ENCODE measurements around the gene NTN1. TPM values are rescaled to one million over a fixed set of nuclear protein-coding genes. Genes with fewer than 3 reads are reported as not detected.

The NTN1 gene
- total RNA-seq, 1 donor from 2014 or later, result 1.1 TPM

DNA sequence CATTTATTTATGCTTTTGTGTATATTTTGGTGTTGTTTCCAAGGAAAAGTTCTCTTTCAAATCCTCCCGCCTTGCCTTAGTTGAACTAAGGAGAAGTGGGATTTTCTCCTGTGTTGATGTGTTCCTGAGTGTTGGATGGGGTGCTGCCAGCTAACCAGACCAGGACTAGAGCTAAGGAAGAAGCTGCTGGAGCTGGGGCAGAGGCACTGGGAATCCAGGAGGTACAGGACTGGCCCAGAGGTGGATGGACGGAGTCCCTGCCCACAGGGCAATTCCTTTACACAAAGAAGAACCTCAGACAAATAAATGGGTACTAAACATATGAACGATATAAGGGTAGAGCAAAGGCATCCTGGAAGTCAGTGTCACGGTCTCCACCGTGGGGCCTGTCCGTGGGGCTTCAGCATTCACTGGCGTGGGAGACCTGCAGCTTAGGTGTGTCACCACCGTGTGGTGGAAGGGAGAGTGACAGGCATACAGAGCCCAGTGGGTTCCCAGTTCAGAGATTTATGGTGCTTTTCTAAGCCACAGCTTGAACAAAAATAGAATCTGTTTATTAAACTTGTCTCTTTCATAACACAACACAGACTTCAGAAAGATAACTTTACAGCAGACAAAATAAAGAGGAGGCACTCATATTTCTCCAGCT is 270.7 kb downstream of the NTN1 start:
- H3K27ac Mint-ChIP-seq, result no peak overlapping the region
- POLR2A ChIA-PET, result no interaction called here
- CTCF ChIA-PET, result interaction anchor here (0.5 to 2.3 kb wide), 9 partner anchors 10 to 494 kb away, joined by 3 to 13 read pairs (median 3); partner anchors contain the start of gene CFAP52

DNA sequence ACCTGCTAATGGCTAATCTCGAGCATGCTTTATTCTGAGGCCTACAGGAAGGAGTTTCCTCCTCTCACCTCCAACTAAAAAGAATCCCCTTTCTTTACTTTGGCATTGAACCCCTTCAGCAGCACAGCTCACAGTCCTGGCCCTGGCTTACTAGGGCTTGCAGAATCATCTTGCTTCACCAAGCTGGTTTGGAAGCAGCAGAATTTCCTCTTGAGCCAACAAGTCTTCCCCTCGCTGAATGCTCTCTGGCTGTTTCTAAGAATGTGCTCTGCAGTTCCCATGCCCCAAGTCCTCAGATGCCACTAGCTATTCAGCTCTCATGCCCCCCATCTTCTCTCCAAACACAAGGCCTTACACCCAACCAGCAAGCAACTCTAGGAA is 271.2 kb downstream of the NTN1 start:
- intact Hi-C loops (cut with micrococcal nuclease), result loop anchor here (1.0 to 5.0 kb wide), 4 partner anchors 50 to 300 kb away; partner anchors contain the start of gene NTN1
- POLR2A ChIA-PET, result no interaction called here
- no peaks in the 10 kb centered on the region for H3K9me3 Mint-ChIP-seq
- H3K27me3 Mint-ChIP-seq, result no peaks in the 10 kb centered on the region
- no peaks in the 10 kb centered on the region for H3K36me3 Mint-ChIP-seq (ENCODE audit: low read depth)
- CTCF ChIA-PET, result interaction anchor here (0.6 to 2.3 kb wide), 5 partner anchors 10 to 494 kb away, joined by 3 to 13 read pairs (median 4); partner anchors contain the start of gene CFAP52
- no peak overlapping the region for H3K27ac Mint-ChIP-seq
- H3K4me1 Mint-ChIP-seq, result peaks cover 25% of the 10 kb centered on the region
- H3K4me3 Mint-ChIP-seq, result no peak overlapping the region
- ATAC-seq (ENCODE audit: low read depth), result no peak
- TF ChIP-seq, protein P1, sequence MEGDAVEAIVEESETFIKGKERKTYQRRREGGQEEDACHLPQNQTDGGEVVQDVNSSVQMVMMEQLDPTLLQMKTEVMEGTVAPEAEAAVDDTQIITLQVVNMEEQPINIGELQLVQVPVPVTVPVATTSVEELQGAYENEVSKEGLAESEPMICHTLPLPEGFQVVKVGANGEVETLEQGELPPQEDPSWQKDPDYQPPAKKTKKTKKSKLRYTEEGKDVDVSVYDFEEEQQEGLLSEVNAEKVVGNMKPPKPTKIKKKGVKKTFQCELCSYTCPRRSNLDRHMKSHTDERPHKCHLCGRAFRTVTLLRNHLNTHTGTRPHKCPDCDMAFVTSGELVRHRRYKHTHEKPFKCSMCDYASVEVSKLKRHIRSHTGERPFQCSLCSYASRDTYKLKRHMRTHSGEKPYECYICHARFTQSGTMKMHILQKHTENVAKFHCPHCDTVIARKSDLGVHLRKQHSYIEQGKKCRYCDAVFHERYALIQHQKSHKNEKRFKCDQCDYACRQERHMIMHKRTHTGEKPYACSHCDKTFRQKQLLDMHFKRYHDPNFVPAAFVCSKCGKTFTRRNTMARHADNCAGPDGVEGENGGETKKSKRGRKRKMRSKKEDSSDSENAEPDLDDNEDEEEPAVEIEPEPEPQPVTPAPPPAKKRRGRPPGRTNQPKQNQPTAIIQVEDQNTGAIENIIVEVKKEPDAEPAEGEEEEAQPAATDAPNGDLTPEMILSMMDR (IDR thresholded peaks at IDR 0.05), result no peak
- DNase-seq, result no peak

More for the DNA sequence above, 270.7 kb downstream of the NTN1 start:
- Mint-ChIP-seq H3K9me3 (no peaks in the 10 kb centered on the region), H3K4me1 (peaks cover 25% of the 10 kb centered on the region), H3K36me3 (ENCODE audit: low read depth) (no peaks in the 10 kb centered on the region), H3K4me3 (no peak overlapping the region), H3K27me3 (no peaks in the 10 kb centered on the region)
- DNase-seq, result no peak
- TF ChIP-seq, protein P1 (IDR thresholded peaks at IDR 0.05), result peak; percentile 41
- intact Hi-C loops (cut with micrococcal nuclease), result loop anchor here (1.0 to 5.0 kb wide), 4 partner anchors 50 to 300 kb away; partner anchors contain the start of gene NTN1
- ATAC-seq (ENCODE audit: low read depth), result peak; percentile 72

Other genes starting within 250 kb of the NTN1 start
- 0.20 TPM in 1 of 2 replicates, not detected in the other for gene MFSD6L, start 222.1 kb upstream of the NTN1 start, total RNA-seq
- 0.91 TPM in 2 replicates for gene PIK3R6, start 153.8 kb upstream of the NTN1 start, total RNA-seq
- 31.0 and 34.2 TPM in 2 replicates for gene PIK3R5, start 55.8 kb upstream of the NTN1 start, total RNA-seq